Measurements from ENCODE around the gene ANKRD40. TPM values are rescaled to one million over a fixed set of nuclear protein-coding genes. Genes with fewer than 3 reads are reported as not detected.
A peak's percentile ranks its signal among the peaks of the same experiment; 100 is the strongest.

The ANKRD40 gene
- total and polyA plus RNA-seq, 9 of the 15 experiments (the other 6 are each of a cell fraction or from before 2014, with no cell fraction given): 9.0 to 28.9 (median 27.7) TPM

DNA sequence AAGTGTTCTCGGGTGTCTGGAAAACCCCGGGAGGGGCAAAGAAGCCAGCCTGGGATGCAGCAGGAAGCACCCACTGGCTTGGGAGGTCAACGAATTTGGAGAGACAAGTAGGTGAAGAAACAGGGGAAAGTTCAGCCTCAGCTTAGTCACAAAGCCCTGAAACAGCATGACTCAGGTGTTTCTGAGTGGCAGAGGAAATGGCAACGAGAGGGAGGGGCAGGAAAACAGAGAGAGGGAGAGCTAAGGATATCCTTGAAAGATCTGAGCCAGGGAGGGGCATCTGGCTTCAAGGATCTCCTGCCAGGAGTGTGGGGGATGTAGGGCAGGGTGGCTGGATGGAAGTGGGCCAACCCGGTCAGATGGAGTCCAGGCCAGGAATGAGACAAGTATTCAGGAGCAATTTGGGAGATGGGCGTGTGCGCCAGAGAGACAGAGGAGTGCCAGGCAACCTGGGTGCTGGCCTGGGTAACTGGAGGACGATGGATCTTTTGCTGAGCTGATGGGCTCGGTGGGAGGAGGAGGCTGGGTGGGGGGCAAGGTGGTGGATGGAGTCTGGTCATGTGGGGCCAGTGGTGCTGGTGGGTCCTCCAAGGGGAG lies 45.8 kb downstream of the ANKRD40 start (continued):
- peak; percentile 97 for TF ChIP-seq MAFF (IDR thresholded peaks at IDR 0.05; ENCODE audit: low read length)
- TF ChIP-seq DMBX1 (CRISPR knock-in tag; IDR thresholded peaks at IDR 0.05; ENCODE audit: borderline replicate concordance): peak; percentile 93
- TF ChIP-seq EP400 (IDR thresholded peaks at IDR 0.05): peak; percentile 32; the same call in 1 of the 2 replicates
- TF ChIP-seq HLTF (IDR thresholded peaks at IDR 0.05): peak; percentile 92
- no peak for TF ChIP-seq ZNF274 (IDR thresholded peaks at IDR 0.05; ENCODE audit: borderline replicate concordance, low read depth, low read length)
- 0 out of 2 replicates have a peak, but pooled peaks have one; percentile 28 for TF ChIP-seq MECOM (CRISPR knock-in tag; IDR thresholded peaks at IDR 0.05)
- TF ChIP-seq SIX5 (IDR thresholded peaks at IDR 0.05; ENCODE audit: borderline replicate concordance in 1 of 2, insufficient read depth in 1 of 2, low read depth in 1 of 2, low read length in 2 of 2): no peak
- TF ChIP-seq HDAC1 (IDR thresholded peaks at IDR 0.05): peak in 1 of 2 experiments; percentile 91; a peak in 2 of 4 replicates
- TF ChIP-seq BMI1 (IDR thresholded peaks at IDR 0.05; ENCODE audit: low read length): no peak
- TF ChIP-seq HDAC2 (IDR thresholded peaks at IDR 0.05): peak; percentile 79
- no peak for TF ChIP-seq MTF1 (CRISPR knock-in tag; IDR thresholded peaks at IDR 0.05; ENCODE audit: borderline replicate concordance)
- TF ChIP-seq NCOR1 (IDR thresholded peaks at IDR 0.05): peak; percentile 63; the same call in 1 of the 2 replicates
- TF ChIP-seq, protein P1, sequence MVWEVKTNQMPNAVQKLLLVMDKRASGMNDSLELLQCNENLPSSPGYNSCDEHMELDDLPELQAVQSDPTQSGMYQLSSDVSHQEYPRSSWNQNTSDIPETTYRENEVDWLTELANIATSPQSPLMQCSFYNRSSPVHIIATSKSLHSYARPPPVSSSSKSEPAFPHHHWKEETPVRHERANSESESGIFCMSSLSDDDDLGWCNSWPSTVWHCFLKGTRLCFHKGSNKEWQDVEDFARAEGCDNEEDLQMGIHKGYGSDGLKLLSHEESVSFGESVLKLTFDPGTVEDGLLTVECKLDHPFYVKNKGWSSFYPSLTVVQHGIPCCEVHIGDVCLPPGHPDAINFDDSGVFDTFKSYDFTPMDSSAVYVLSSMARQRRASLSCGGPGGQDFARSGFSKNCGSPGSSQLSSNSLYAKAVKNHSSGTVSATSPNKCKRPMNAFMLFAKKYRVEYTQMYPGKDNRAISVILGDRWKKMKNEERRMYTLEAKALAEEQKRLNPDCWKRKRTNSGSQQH (CRISPR knock-in tag; IDR thresholded peaks at IDR 0.05): 0 out of 2 replicates have a peak, but pooled peaks have one; percentile 54
- TF ChIP-seq POU5F1 (IDR thresholded peaks at IDR 0.05; ENCODE audit: borderline replicate concordance, low read depth, low read length, partially characterized antibody): no peak
- TF ChIP-seq, protein P2, sequence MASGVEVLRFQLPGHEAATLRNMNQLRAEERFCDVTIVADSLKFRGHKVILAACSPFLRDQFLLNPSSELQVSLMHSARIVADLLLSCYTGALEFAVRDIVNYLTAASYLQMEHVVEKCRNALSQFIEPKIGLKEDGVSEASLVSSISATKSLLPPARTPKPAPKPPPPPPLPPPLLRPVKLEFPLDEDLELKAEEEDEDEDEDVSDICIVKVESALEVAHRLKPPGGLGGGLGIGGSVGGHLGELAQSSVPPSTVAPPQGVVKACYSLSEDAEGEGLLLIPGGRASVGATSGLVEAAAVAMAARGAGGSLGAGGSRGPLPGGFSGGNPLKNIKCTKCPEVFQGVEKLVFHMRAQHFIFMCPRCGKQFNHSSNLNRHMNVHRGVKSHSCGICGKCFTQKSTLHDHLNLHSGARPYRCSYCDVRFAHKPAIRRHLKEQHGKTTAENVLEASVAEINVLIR (CRISPR knock-in tag; IDR thresholded peaks at IDR 0.05): no peak
- TF ChIP-seq MYC (IDR thresholded peaks at IDR 0.05; ENCODE audit: low read depth, low read length): 0 out of 2 replicates have a peak, but pooled peaks have one; percentile 29
- TF ChIP-seq MYC (CRISPR knock-in tag; IDR thresholded peaks at IDR 0.05; ENCODE audit: borderline replicate concordance, low read depth): no peak
- TF ChIP-seq CTBP1 (IDR thresholded peaks at IDR 0.05; ENCODE audit: borderline replicate concordance): peak; percentile 88
- peak; percentile 60 for TF ChIP-seq CXXC5 (CRISPR knock-in tag; IDR thresholded peaks at IDR 0.05)
- TF ChIP-seq ETV1 (tag; conservative IDR thresholded peaks at IDR 0.05; ENCODE audit: low read depth): peak; percentile 95
- peak in 1 of 2 experiments; percentile 52; a peak in 2 of 4 replicates for TF ChIP-seq RCOR1 (IDR thresholded peaks at IDR 0.05; ENCODE audit: borderline replicate concordance in 1 of 2, low read depth in 2 of 2, low read length in 2 of 2)
- TF ChIP-seq ZNF507 (tag; conservative IDR thresholded peaks at IDR 0.05): no peak
- TF ChIP-seq, protein P3, sequence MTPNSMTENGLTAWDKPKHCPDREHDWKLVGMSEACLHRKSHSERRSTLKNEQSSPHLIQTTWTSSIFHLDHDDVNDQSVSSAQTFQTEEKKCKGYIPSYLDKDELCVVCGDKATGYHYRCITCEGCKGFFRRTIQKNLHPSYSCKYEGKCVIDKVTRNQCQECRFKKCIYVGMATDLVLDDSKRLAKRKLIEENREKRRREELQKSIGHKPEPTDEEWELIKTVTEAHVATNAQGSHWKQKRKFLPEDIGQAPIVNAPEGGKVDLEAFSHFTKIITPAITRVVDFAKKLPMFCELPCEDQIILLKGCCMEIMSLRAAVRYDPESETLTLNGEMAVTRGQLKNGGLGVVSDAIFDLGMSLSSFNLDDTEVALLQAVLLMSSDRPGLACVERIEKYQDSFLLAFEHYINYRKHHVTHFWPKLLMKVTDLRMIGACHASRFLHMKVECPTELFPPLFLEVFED (CRISPR knock-in tag; conservative IDR thresholded peaks at IDR 0.05): 0 out of 2 replicates have a peak, but pooled peaks have one; percentile 80
- peak; percentile 65; the same call in 1 of the 2 replicates for TF ChIP-seq NR2C1 (IDR thresholded peaks at IDR 0.05)
- peak; percentile 81 for TF ChIP-seq NR2C1 (tag; IDR thresholded peaks at IDR 0.05)
- TF ChIP-seq ZNF431 (CRISPR knock-in tag; IDR thresholded peaks at IDR 0.05): no peak
- TF ChIP-seq C11orf30 (IDR thresholded peaks at IDR 0.05; ENCODE audit: low read depth): peak; percentile 100
